Measurements from ENCODE around the gene ABCA10.

The ABCA10 gene

DNA sequence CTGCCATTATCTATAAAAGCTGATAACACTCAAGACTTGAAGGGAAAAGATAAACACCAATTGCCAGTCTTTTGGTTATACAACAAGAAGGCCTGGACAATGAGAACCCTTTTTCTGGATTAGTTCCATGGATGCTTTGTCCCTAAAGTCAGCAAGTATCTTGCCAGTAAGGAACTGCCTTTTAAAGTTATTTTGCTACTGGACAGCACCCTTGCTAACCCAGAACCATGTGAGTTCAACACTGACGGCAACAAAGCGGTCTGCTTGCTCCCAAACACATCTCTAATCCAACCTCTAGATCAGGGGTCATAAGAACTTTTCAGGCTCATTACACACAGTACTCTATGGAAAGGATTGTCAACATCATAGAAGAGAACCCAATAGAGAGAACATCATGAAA, 61.7 kb downstream of the ABCA10 start:
- Histone ChIP-seq H3K27me3 (ENCODE audit: control insufficient read depth, insufficient read depth, low read length) (no peaks in the 10 kb centered on the region), H3K27ac (no peak overlapping the region), H2AFZ (no peak overlapping the region), H3K79me2 (no peaks in the 10 kb centered on the region), H3K9ac (no peak overlapping the region), H3K4me1 (no peaks in the 10 kb centered on the region), H3K9me3 (ENCODE audit: control insufficient read depth, low read length) (no peaks in the 10 kb centered on the region), H3K36me3 (ENCODE audit: control insufficient read depth, insufficient read depth, low read length) (no peaks in the 10 kb centered on the region), H3K4me3 (ENCODE audit: low read depth, low read length) (no peak overlapping the region), H3K4me2 (ENCODE audit: low read length) (no peak overlapping the region)
- TF ChIP-seq, protein P1, sequence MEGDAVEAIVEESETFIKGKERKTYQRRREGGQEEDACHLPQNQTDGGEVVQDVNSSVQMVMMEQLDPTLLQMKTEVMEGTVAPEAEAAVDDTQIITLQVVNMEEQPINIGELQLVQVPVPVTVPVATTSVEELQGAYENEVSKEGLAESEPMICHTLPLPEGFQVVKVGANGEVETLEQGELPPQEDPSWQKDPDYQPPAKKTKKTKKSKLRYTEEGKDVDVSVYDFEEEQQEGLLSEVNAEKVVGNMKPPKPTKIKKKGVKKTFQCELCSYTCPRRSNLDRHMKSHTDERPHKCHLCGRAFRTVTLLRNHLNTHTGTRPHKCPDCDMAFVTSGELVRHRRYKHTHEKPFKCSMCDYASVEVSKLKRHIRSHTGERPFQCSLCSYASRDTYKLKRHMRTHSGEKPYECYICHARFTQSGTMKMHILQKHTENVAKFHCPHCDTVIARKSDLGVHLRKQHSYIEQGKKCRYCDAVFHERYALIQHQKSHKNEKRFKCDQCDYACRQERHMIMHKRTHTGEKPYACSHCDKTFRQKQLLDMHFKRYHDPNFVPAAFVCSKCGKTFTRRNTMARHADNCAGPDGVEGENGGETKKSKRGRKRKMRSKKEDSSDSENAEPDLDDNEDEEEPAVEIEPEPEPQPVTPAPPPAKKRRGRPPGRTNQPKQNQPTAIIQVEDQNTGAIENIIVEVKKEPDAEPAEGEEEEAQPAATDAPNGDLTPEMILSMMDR (IDR thresholded peaks at IDR 0.05) = no peak

DNA sequence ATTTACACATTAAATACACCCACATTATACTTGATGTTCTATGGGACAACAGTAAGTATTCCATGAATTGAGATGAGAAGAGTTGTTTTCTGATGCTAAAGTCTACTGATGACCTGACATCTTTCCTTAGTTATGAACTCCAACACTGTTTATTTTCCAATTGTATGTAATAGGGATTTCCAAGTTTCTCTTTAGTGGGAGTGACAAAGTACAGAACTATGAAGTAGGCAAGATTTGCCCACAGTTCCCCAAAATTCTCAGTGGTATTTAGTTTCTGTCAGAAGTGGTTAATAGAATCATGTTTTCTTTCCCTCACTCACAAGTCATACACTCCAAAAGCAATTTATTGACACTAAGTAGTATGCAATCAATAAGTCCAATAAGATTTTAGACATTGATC, 64.4 kb downstream of the ABCA10 start:
- Histone ChIP-seq H3K36me3 (ENCODE audit: control insufficient read depth, insufficient read depth, low read length) (no peaks in the 10 kb centered on the region), H3K27ac (no peak overlapping the region), H3K9ac (no peak overlapping the region), H3K4me2 (ENCODE audit: low read length) (no peak overlapping the region), H3K27me3 (ENCODE audit: control insufficient read depth, insufficient read depth, low read length) (no peaks in the 10 kb centered on the region), H3K79me2 (no peaks in the 10 kb centered on the region), H3K4me3 (ENCODE audit: low read depth, low read length) (no peak overlapping the region), H2AFZ (no peak overlapping the region), H3K9me3 (ENCODE audit: control insufficient read depth, low read length) (no peaks in the 10 kb centered on the region), H3K4me1 (no peaks in the 10 kb centered on the region)
- TF ChIP-seq, protein P1 (IDR thresholded peaks at IDR 0.05) = no peak

DNA sequence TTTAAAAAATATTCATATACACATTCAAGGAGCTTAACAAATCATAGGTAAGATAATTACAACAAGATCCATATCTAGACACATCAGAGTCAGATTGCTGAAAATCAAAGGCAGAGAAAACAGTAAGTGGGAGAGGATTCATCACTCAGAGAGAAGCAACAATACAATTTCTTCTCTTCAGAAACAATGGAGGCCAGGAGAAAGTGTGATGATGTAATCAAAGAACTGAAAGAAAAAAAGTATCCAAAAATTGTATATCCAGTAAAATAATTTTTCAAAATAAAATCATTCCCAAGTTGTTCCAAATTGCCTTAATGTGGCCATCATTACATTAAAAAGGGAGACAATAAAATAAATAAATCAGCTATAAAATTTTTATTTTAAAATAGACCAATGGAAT, 69.2 kb downstream of the ABCA10 start:
- Histone ChIP-seq H3K27me3 (ENCODE audit: control insufficient read depth, insufficient read depth, low read length) (no peaks in the 10 kb centered on the region), H3K4me2 (ENCODE audit: low read length) (no peak overlapping the region), H3K9ac (no peak overlapping the region), H3K27ac (no peak overlapping the region), H3K9me3 (ENCODE audit: control insufficient read depth, low read length) (no peaks in the 10 kb centered on the region), H2AFZ (no peak overlapping the region), H3K4me1 (no peaks in the 10 kb centered on the region), H3K36me3 (ENCODE audit: control insufficient read depth, insufficient read depth, low read length) (no peaks in the 10 kb centered on the region), H3K4me3 (ENCODE audit: low read depth, low read length) (no peak overlapping the region), H3K79me2 (no peaks in the 10 kb centered on the region)
- TF ChIP-seq, protein P1 (IDR thresholded peaks at IDR 0.05) = no peak

DNA sequence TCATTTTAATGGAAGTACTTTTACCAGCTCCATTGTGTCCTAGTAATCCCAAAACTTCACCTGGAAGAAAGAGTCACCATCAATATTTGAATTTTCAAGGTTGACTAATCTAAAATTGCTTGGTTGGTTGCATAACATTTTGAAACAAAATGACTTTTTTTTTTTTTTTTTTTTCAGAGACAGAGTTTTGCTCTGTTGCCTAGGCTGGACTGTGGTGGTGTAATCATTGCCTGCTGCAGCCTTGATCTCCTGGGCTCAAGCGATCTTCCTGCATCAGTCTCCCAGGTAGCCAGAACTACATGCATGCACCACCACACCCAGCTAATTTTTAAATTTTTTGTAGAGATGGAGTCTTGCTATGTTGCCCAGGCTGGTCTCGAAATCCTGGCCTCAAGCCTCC, 74.4 kb downstream of the ABCA10 start:
- Histone ChIP-seq H3K9me3 (ENCODE audit: control insufficient read depth, low read length) (no peaks in the 10 kb centered on the region), H3K9ac (no peak overlapping the region), H3K27ac (no peak overlapping the region), H3K27me3 (ENCODE audit: control insufficient read depth, insufficient read depth, low read length) (no peaks in the 10 kb centered on the region), H3K4me2 (ENCODE audit: low read length) (no peak overlapping the region), H3K4me1 (no peaks in the 10 kb centered on the region), H3K36me3 (ENCODE audit: control insufficient read depth, insufficient read depth, low read length) (no peaks in the 10 kb centered on the region), H3K4me3 (ENCODE audit: low read depth, low read length) (no peak overlapping the region), H3K79me2 (no peaks in the 10 kb centered on the region), H2AFZ (no peak overlapping the region)
- TF ChIP-seq, protein P1 (IDR thresholded peaks at IDR 0.05) = no peak

DNA sequence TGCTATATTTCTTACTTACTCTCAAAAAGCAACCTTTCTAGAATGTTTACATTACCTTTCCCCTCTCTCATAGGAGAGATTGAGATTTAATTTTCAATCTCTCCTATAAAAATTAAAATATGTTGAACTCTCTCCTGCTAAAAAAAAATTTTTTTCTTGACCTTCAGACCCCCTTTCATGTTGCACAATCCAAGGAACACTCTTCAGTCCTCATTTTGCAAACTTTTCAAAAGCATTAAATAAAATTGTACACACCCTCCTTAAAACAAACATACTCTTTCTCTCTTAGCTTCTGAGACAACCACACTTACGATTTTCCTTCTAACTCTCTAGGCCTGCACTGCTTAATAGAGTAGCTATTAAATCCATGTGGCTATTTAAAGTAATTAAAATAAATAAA, 78.3 kb downstream of the ABCA10 start:
- no peak overlapping the region for H2AFZ ChIP-seq
- TF ChIP-seq, protein P1 (IDR thresholded peaks at IDR 0.05) = no peak
- no peak overlapping the region for H3K4me2 ChIP-seq (ENCODE audit: low read length)
- H3K79me2 ChIP-seq = no peaks in the 10 kb centered on the region
- H3K9me3 ChIP-seq (ENCODE audit: control insufficient read depth, low read length) = no peaks in the 10 kb centered on the region
- no peaks in the 10 kb centered on the region for H3K4me1 ChIP-seq
- H3K36me3 ChIP-seq (ENCODE audit: control insufficient read depth, insufficient read depth, low read length) = no peaks in the 10 kb centered on the region
- H3K27me3 ChIP-seq (ENCODE audit: control insufficient read depth, insufficient read depth, low read length) = no peaks in the 10 kb centered on the region
- H3K27ac ChIP-seq = no peak overlapping the region
- no peak overlapping the region for H3K9ac ChIP-seq
- no peak overlapping the region for H3K4me3 ChIP-seq (ENCODE audit: low read depth, low read length)

Measured in parathyroid adenoma (tissue), 2 donors.